Mesendoderm (in vitro differentiated cells): ENCODE results near the gene MAP3K1.

Experiments used
- DNase-seq: peaks from one replicate; pipeline ENCODE4 v3.0.0; 2013
- H2AK5ac ChIP-seq: 2 replicates; pipeline ENCODE4 v1.6.1; 2013; ENCODE audit warnings: low read length, inconsistent platforms
- H2BK120ac ChIP-seq: 2 replicates; pipeline ENCODE4 v1.6.1; 2013; ENCODE audit warnings: low read depth, mild to moderate bottlenecking, low read length, moderate library complexity, mixed read lengths
- H2BK15ac ChIP-seq: replicated peaks from 2 replicates; pipeline ENCODE4 v1.6.1; 2013; ENCODE audit warnings: low read depth, mild to moderate bottlenecking, moderate library complexity
- H2BK5ac ChIP-seq: 2 replicates; pipeline ENCODE4 v1.6.1; 2013; ENCODE audit warnings: low read length, inconsistent platforms
- H3K18ac ChIP-seq: 2 replicates; pipeline ENCODE4 v1.6.1; 2013; ENCODE audit warnings: mild to moderate bottlenecking, low read length, mixed read lengths
- H3K23ac ChIP-seq: one replicate; pipeline ENCODE4 v1.6.1; 2013; ENCODE audit warnings: low read length
- H3K27ac ChIP-seq: 2 replicates; pipeline ENCODE4 v1.5.1; 2013; ENCODE audit warnings: low read depth, mild to moderate bottlenecking, inconsistent platforms, low read length, moderate library complexity
- H3K27me3 ChIP-seq: 2 replicates; pipeline ENCODE4 v1.6.1; 2013; ENCODE audit warnings: low read length, control low read depth, mild to moderate bottlenecking, inconsistent platforms; ENCODE audit not compliant: insufficient read depth, poor library complexity
- H3K36me3 ChIP-seq: 2 replicates; pipeline ENCODE4 v1.6.1; 2013; ENCODE audit warnings: low read length, inconsistent platforms; ENCODE audit not compliant: control insufficient read depth, insufficient read depth
- H3K4ac ChIP-seq: one replicate; pipeline ENCODE4 v1.6.1; 2013; ENCODE audit warnings: low read depth, mild to moderate bottlenecking, low read length, moderate library complexity
- H3K4me1 ChIP-seq: 2 replicates; pipeline ENCODE4 v1.6.1; 2013; ENCODE audit warnings: low read depth, low read length, inconsistent platforms; ENCODE audit not compliant: control insufficient read depth
- H3K4me2 ChIP-seq: 2 replicates; pipeline ENCODE4 v1.6.1; 2013; ENCODE audit warnings: low read length
- H3K4me3 ChIP-seq: 2 replicates; pipeline ENCODE4 v1.5.1; 2013; ENCODE audit warnings: mild to moderate bottlenecking, low read length
- H3K56ac ChIP-seq: one replicate; pipeline ENCODE4 v1.6.1; 2013; ENCODE audit warnings: low read length
- H3K79me1 ChIP-seq: 2 replicates; pipeline ENCODE4 v1.6.1; 2013; ENCODE audit warnings: low read length, inconsistent platforms
- H3K79me2 ChIP-seq: 2 replicates; pipeline ENCODE4 v1.6.1; 2013; ENCODE audit warnings: mild to moderate bottlenecking, low read length; ENCODE audit not compliant: control insufficient read depth, insufficient read depth
- H3K9ac ChIP-seq: 2 replicates; pipeline ENCODE4 v1.6.1; 2013; ENCODE audit warnings: low read length, inconsistent platforms
- H4K5ac ChIP-seq: one replicate; pipeline ENCODE4 v1.6.1; 2013; ENCODE audit warnings: low read length
- H4K8ac ChIP-seq: one replicate; pipeline ENCODE4 v1.6.1; 2013; ENCODE audit warnings: low read depth, mild to moderate bottlenecking, control low read depth, low read length, moderate library complexity
- WGBS: extraction: QIAGEN DNeasy Blood & Tissue Kit; methylation state at CpG from one replicate; pipeline ENCODE4 v1.1.7; 2013; ENCODE audit warnings: low lambda C conversion rate, missing lambda C conversion rate; ENCODE audit not compliant: insufficient coverage; ENCODE audit errors: extremely low coverage; 5-methylcytosine and 5-hydroxymethylcytosine counted together

The MAP3K1 gene

GRCh38 chr5:56829137-56829908 lies 14.0 kb downstream of the MAP3K1 start:
- Histone ChIP-seq H3K4ac (peak overlapping the region; percentile 55), H3K27me3 (no peaks in the 10 kb centered on the region), H3K4me3 (no peak overlapping the region), H3K79me2 (peaks cover 47% of the 10 kb centered on the region), H3K23ac (no peak overlapping the region), H3K18ac (no peak overlapping the region), H3K9ac (no peak overlapping the region), H2AK5ac (no peak overlapping the region), H2BK120ac (no peak overlapping the region), H3K4me1 (peaks cover 17% of the 10 kb centered on the region), H3K27ac (no peak overlapping the region), H2BK5ac (no peak overlapping the region), H3K36me3 (no peaks in the 10 kb centered on the region), H4K8ac (no peak overlapping the region), H4K5ac (no peak overlapping the region), H3K4me2 (no peak overlapping the region), H3K79me1 (peaks cover 15% of the 10 kb centered on the region), H3K56ac (no peak overlapping the region), H2BK15ac (no peak overlapping the region)
- DNase-seq, result no peak
- no CpG with 5 or more reads among the region's 11 CpGs for WGBS

GRCh38 chr5:56831773-56832172 lies 16.4 kb downstream of the MAP3K1 start:
- Histone ChIP-seq H3K79me1 (peaks cover 11% of the 10 kb centered on the region), H3K4me2 (no peak overlapping the region), H4K5ac (no peak overlapping the region), H3K79me2 (peaks cover 51% of the 10 kb centered on the region), H3K36me3 (no peaks in the 10 kb centered on the region), H4K8ac (no peak overlapping the region), H3K27me3 (no peaks in the 10 kb centered on the region), H3K9ac (no peak overlapping the region), H3K18ac (no peak overlapping the region), H2BK5ac (no peak overlapping the region), H2BK120ac (no peak overlapping the region), H3K27ac (no peak overlapping the region), H3K56ac (no peak overlapping the region), H3K23ac (no peak overlapping the region), H3K4me1 (peaks cover 9% of the 10 kb centered on the region), H2AK5ac (no peak overlapping the region), H3K4me3 (no peak overlapping the region), H2BK15ac (no peak overlapping the region), H3K4ac (no peak overlapping the region)
- no peak for DNase-seq
- no CpG with 5 or more reads among the region's 1 CpG for WGBS

GRCh38 chr5:56833325-56833724 lies 18.0 kb downstream of the MAP3K1 start:
- Histone ChIP-seq H2BK15ac (no peak overlapping the region), H4K8ac (no peak overlapping the region), H3K79me1 (peaks cover 9% of the 10 kb centered on the region), H3K4me1 (peaks cover 7% of the 10 kb centered on the region), H2BK120ac (no peak overlapping the region), H3K4ac (no peak overlapping the region), H3K27ac (no peak overlapping the region), H3K23ac (no peak overlapping the region), H4K5ac (no peak overlapping the region), H3K18ac (no peak overlapping the region), H3K4me3 (no peak overlapping the region), H2BK5ac (no peak overlapping the region), H3K9ac (no peak overlapping the region), H3K79me2 (peaks cover 47% of the 10 kb centered on the region), H3K27me3 (no peaks in the 10 kb centered on the region), H2AK5ac (no peak overlapping the region), H3K56ac (peak overlapping the region; percentile 8), H3K36me3 (no peaks in the 10 kb centered on the region), H3K4me2 (no peak overlapping the region)
- peak; percentile 70 for DNase-seq
- no CpG with 5 or more reads among the region's 4 CpGs for WGBS

- Histone ChIP-seq H3K27ac (no peak overlapping the region), H2BK120ac (no peak overlapping the region)
- WGBS, result no CpG with 5 or more reads among the region's 3 CpGs
These were observed 22.0 kb downstream of the MAP3K1 start for GRCh38 chr5:56837381-56837780.

GRCh38 chr5:56837956-56838355 lies 22.6 kb downstream of the MAP3K1 start:
- H3K4me2 ChIP-seq, result no peak overlapping the region
- H4K8ac ChIP-seq, result no peak overlapping the region
- peak overlapping the region; percentile 9 for H3K18ac ChIP-seq
- no peak overlapping the region for H2BK120ac ChIP-seq
- H3K36me3 ChIP-seq, result no peaks in the 10 kb centered on the region
- no peak overlapping the region for H3K23ac ChIP-seq
- H3K4ac ChIP-seq, result no peak overlapping the region
- no peaks in the 10 kb centered on the region for H3K27me3 ChIP-seq
- DNase-seq, result no peak
- H3K4me1 ChIP-seq, result peaks cover 4% of the 10 kb centered on the region
- H3K4me3 ChIP-seq, result no peak overlapping the region
- no peak overlapping the region for H3K56ac ChIP-seq
- H2BK5ac ChIP-seq, result no peak overlapping the region
- no peak overlapping the region for H2BK15ac ChIP-seq
- H4K5ac ChIP-seq, result no peak overlapping the region
- no CpG with 5 or more reads among the region's 1 CpG for WGBS
- no peak overlapping the region for H3K27ac ChIP-seq
- peaks cover 58% of the 10 kb centered on the region for H3K79me2 ChIP-seq
- H2AK5ac ChIP-seq, result no peak overlapping the region
- H3K79me1 ChIP-seq, result peaks cover 8% of the 10 kb centered on the region
- no peak overlapping the region for H3K9ac ChIP-seq

More at GRCh38 chr5:56837381-56837780, 22.0 kb downstream of the MAP3K1 start:
- Histone ChIP-seq H2AK5ac (no peak overlapping the region), H3K23ac (no peak overlapping the region), H3K4ac (no peak overlapping the region), H3K79me1 (peaks cover 8% of the 10 kb centered on the region), H2BK15ac (no peak overlapping the region), H3K4me3 (no peak overlapping the region), H4K5ac (no peak overlapping the region), H4K8ac (no peak overlapping the region), H3K36me3 (no peaks in the 10 kb centered on the region), H3K27me3 (no peaks in the 10 kb centered on the region), H3K4me2 (no peak overlapping the region), H3K18ac (no peak overlapping the region), H3K79me2 (peaks cover 54% of the 10 kb centered on the region), H2BK5ac (no peak overlapping the region), H3K9ac (no peak overlapping the region), H3K56ac (no peak overlapping the region), H3K4me1 (peaks cover 4% of the 10 kb centered on the region)
- DNase-seq, result no peak
